PC-9 (cell line): ENCODE results near the gene FITM1. TPM values are rescaled to one million over a fixed set of nuclear protein-coding genes. Genes with fewer than 3 reads are reported as not detected.

Experiments
- BruUV-seq: library from RNA; stranded (reverse); fragments of 400-500 nt; replicated peaks from 2 replicates; lab custom pipeline; 2021; lab: Mats Ljungman, UMichigan
- CTCF ChIA-PET: fragments of 300-600 bp; sonication (Branson Sonifier 250); formaldehyde crosslinking; loops from one replicate; lab custom pipeline; 2022; ENCODE audit warnings: antibody characterized with exemption; lab: Charles Lee
- POLR2A ChIA-PET: fragments of 300-600 bp; sonication (Branson Sonifier 250); formaldehyde crosslinking; loops from one replicate; lab custom pipeline; 2022; ENCODE audit warnings: antibody characterized with exemption; ENCODE audit not compliant: unreplicated experiment; lab: Charles Lee
- DNase-seq, 2 experiments: peaks; one replicate each; pipeline versions ENCODE4 v3.0.0 to v3.0.0-alpha.2; 2015 to 2022; ENCODE audit warnings: mixed read lengths in 1 of 2
- H2AFZ ChIP-seq: fragments of 200-600 bp; sonication (generic); 2 replicates; pipeline ENCODE4 v1.8.1; 2017; ENCODE audit warnings: antibody characterized with exemption
- H3F3A ChIP-seq: fragments of 200-600 bp; sonication (generic); 2 replicates; pipeline ENCODE4 v1.8.1; 2017; ENCODE audit warnings: antibody characterized with exemption, mild to moderate bottlenecking, low read depth; ENCODE audit not compliant: insufficient read depth
- H3K27ac ChIP-seq: fragments of 200-600 bp; sonication (generic); 2 replicates; pipeline ENCODE4 v1.6.1; 2016; ENCODE audit warnings: mixed run types
- H3K27me3 ChIP-seq: fragments of 200-600 bp; sonication (generic); 2 replicates; pipeline ENCODE4 v1.6.1; 2016; ENCODE audit warnings: low read depth, mixed run types; ENCODE audit not compliant: insufficient read depth
- H3K36me3 ChIP-seq: fragments of 200-600 bp; sonication (generic); 2 replicates; pipeline ENCODE4 v1.6.1; 2016; ENCODE audit warnings: low read depth, mixed run types
- H3K4me1 ChIP-seq: fragments of 200-600 bp; sonication (generic); replicated peaks from 2 replicates; pipeline ENCODE4 v1.6.1; 2016; ENCODE audit warnings: mixed run types; ENCODE audit not compliant: insufficient read depth
- H3K4me2 ChIP-seq: fragments of 200-600 bp; sonication (generic); 2 replicates; pipeline ENCODE4 v1.6.1; 2017; ENCODE audit warnings: mixed run types
- H3K4me3 ChIP-seq: fragments of 200-600 bp; sonication (generic); 2 replicates; pipeline ENCODE4 v1.6.1; 2016; ENCODE audit warnings: mixed run types
- H3K79me2 ChIP-seq: fragments of 200-600 bp; sonication (generic); 2 replicates; pipeline ENCODE4 v1.6.1; 2017; ENCODE audit warnings: low read depth, mixed run types
- H3K9me2 ChIP-seq: fragments of 200-600 bp; sonication (generic); 2 replicates; pipeline ENCODE4 v1.8.1; 2017; ENCODE audit warnings: mild to moderate bottlenecking; ENCODE audit not compliant: insufficient read depth
- H3K9me3 ChIP-seq: fragments of 200-600 bp; sonication (generic); 2 replicates; pipeline ENCODE4 v1.8.1; 2016; ENCODE audit warnings: low read depth; ENCODE audit not compliant: insufficient read depth
- H4K20me1 ChIP-seq: fragments of 200-600 bp; sonication (generic); 2 replicates; pipeline ENCODE4 v1.8.1; 2017; ENCODE audit not compliant: insufficient read depth
- EZH2 ChIP-seq: fragments of 200-600 bp; sonication (generic); IDR thresholded peaks from 2 replicates; pipeline ENCODE4 v1.8.0; 2017; ENCODE audit warnings: antibody characterized with exemption, low read depth
- intact Hi-C: fragments of 100-400 bp; cut with micrococcal nuclease; formaldehyde crosslinking; loops from one replicate; pipeline ENCODE4 v1.10.0; 2022; ENCODE audit not compliant: unreplicated experiment
- total RNA-seq: library from RNA; stranded (reverse); gene quantifications from 2 replicates; pipeline ENCODE4 v1.2.3, GENCODE V29; 2021
- TF ChIP-seq, protein P1 (sequence below): fragments of 200-600 bp; sonication (generic); conservative IDR thresholded peaks from 2 replicates; pipeline ENCODE4 v1.6.1; 2017; ENCODE audit warnings: mixed run types, antibody characterized with exemption, mild to moderate bottlenecking, moderate library complexity

FITM1 gene
- total RNA-seq, 1 experiment from 2014 or later: 0.72 TPM

DNA sequence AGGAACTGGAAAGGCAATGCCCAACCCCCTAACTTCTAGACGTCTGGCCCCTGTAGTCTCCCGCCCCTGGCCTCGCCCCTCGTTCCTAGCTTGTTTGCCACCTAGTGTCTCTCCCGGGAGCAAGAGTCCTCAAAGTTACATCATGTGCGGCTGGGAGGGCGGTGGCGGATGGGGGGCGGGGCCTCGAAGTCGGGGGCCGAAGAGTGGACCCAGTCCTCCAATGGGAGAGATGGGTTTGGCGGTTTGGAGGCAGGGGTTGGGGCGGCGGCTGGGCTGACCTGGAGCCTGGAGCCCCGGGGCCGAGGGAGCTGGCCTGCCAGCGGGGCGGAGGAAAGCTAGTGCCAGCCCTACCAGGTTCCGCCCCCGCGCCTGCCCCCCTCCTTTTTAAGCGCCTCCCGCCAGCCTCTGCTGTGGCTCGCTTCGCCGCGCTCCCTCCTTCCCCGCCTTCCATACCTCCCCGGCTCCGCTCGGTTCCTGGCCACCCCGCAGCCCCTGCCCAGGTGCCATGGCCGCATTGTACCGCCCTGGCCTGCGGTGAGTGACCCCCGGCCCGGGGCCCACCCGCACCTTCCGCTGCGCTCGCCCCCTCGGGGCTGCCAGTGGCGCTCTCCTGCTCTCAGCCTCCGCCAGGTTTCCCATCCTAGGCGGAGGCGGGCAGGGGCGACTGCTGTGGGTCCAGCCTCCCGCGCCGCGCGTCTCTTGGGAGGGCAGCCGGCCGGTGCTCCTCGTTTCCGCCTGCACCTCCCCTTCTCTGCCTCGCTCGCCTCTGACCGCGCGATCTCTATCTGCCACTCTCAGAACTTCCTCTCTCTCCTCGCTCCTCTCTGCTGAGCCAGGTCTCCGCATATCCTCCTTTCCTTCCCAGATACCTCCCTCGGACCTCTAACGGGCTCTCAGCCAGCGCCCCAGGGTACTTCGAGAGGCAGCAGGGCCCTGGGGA lies 36.3 kb upstream of the FITM1 start, which contains the start of gene PCK2:
PCK2 (plus strand) TSS at position 411 of the 940 bp plus-strand sequence; CDS start at position 506, 95 bp downstream.
- Histone ChIP-seq H3K9me2 (0 out of 2 replicates have a peak, but pooled peaks cover 3% of the 10 kb centered on the region), H3K79me2 (peaks cover 12% of the 10 kb centered on the region), H3K27ac (peak within 1 kb of the TSS; percentile 83), H3K9me3 (no peaks in the 10 kb centered on the region), H3K4me2 (peak within 1 kb of the TSS; percentile 91), H3F3A (peaks cover 4% of the 10 kb centered on the region; the same call in 1 of the 2 replicates), H2AFZ (peak within 1 kb of the TSS; percentile 91), H3K4me3 (peak within 1 kb of the TSS; percentile 78), H3K27me3 (no peaks in the 10 kb centered on the region), H3K36me3 (no peaks in the 10 kb centered on the region), H3K4me1 (peaks cover 12% of the 10 kb centered on the region), H4K20me1 (no peaks in the 10 kb centered on the region)
- BruUV-seq: TSS peak; percentile 62
- POLR2A ChIA-PET: interaction anchor here (0.5 to 0.9 kb wide), 9 partner anchors 10 to 491 kb away, joined by 3 to 11 read pairs (median 4); partner anchors contain the start of genes NYNRIN and PSME1
- TF ChIP-seq, protein P1, sequence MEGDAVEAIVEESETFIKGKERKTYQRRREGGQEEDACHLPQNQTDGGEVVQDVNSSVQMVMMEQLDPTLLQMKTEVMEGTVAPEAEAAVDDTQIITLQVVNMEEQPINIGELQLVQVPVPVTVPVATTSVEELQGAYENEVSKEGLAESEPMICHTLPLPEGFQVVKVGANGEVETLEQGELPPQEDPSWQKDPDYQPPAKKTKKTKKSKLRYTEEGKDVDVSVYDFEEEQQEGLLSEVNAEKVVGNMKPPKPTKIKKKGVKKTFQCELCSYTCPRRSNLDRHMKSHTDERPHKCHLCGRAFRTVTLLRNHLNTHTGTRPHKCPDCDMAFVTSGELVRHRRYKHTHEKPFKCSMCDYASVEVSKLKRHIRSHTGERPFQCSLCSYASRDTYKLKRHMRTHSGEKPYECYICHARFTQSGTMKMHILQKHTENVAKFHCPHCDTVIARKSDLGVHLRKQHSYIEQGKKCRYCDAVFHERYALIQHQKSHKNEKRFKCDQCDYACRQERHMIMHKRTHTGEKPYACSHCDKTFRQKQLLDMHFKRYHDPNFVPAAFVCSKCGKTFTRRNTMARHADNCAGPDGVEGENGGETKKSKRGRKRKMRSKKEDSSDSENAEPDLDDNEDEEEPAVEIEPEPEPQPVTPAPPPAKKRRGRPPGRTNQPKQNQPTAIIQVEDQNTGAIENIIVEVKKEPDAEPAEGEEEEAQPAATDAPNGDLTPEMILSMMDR: no peak
- no peak for TF ChIP-seq EZH2
- CTCF ChIA-PET: interaction anchor here (0.5 to 1.3 kb wide), 9 partner anchors 12 to 788 kb away, joined by 3 to 25 read pairs (median 4); partner anchors contain the start of genes BCL2L2 and LTB4R2
- peak; percentile 83 to 93 for DNase-seq
- intact Hi-C loops: loop anchor here (1.0 to 5.0 kb wide), 2 partner anchors 16 to 68 kb away; partner anchors contain the start of gene IRF9

DNA sequence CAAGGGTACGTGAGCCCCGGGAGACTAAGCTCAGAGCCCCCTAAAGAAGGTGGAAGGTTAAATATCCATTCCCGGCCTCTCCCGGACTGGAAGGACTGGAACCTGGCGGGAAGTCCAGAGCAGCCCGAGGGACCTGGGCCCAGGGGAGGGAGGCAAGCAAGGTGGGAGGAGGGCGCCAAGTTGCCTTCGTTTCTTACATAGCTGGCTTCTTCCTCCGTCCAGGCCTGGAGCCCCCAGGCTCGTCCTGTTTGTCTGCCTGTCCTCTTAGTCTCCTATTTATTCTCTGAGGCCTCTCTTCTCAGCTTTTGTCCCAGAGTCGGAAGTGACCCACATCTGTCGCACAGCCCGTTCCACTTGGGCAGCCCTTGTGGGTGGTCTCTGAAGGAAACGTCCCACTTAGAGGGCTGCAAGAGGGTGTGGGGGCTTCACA lies 35.6 kb upstream of the FITM1 start:
- CTCF ChIA-PET: interaction anchor here (0.6 to 1.2 kb wide), 4 partner anchors 14 to 212 kb away, joined by 3 to 4 read pairs (median 3); no protein-coding TSS in a partner anchor
- no peak for TF ChIP-seq EZH2
- TF ChIP-seq, protein P1: no peak
- Histone ChIP-seq H3F3A (peaks cover 4% of the 10 kb centered on the region; the same call in 1 of the 2 replicates), H4K20me1 (no peaks in the 10 kb centered on the region), H3K4me3 (peak overlapping the region; percentile 78), H3K27ac (peak overlapping the region; percentile 57), H3K4me1 (peaks cover 12% of the 10 kb centered on the region), H3K79me2 (peaks cover 12% of the 10 kb centered on the region), H3K27me3 (no peaks in the 10 kb centered on the region), H2AFZ (peak overlapping the region; percentile 91), H3K9me3 (no peaks in the 10 kb centered on the region), H3K36me3 (no peaks in the 10 kb centered on the region), H3K4me2 (peak overlapping the region; percentile 91), H3K9me2 (0 out of 2 replicates have a peak, but pooled peaks cover 3% of the 10 kb centered on the region)
- DNase-seq: no peak
- POLR2A ChIA-PET: interaction anchor here (0.6 to 0.7 kb wide), 2 partner anchors 14 to 20 kb away, joined by 3 read pairs; partner anchors contain the start of gene NRL
- intact Hi-C loops: loop anchor here (1.0 to 5.0 kb wide), 2 partner anchors 15 to 67 kb away; partner anchors contain the start of gene IRF9
- BruUV-seq: no TSS peak
